GM12875 (cell line): ENCODE results near the gene JCAD.
A peak's percentile ranks its signal among the peaks of the same experiment; 100 is the strongest.

Source experiments
- H3K4me3 ChIP-seq: one replicate; pipeline ENCODE4 v1.5.1; 2011; ENCODE audit warnings: low read depth, low read length, control low read depth
- CTCF ChIP-seq: IDR thresholded peaks from 2 replicates; pipeline ENCODE4 v1.5.1; 2011; ENCODE audit warnings: low read depth, mild to moderate bottlenecking, control low read depth, inconsistent platforms, low read length, moderate library complexity, borderline replicate concordance; ENCODE audit not compliant: insufficient read depth

JCAD gene

GRCh38 chr10:29998142-29998808 lies 61.1 kb downstream of the JCAD start:
- TF ChIP-seq CTCF, result peak; percentile 100
- no peak overlapping the region for H3K4me3 ChIP-seq

GRCh38 chr10:29994811-29995210 lies 64.6 kb downstream of the JCAD start:
- no peak for TF ChIP-seq CTCF
- H3K4me3 ChIP-seq, result no peak overlapping the region

- no peak for TF ChIP-seq CTCF
- H3K4me3 ChIP-seq, result no peak overlapping the region
These were observed 66.0 kb downstream of the JCAD start for GRCh38 chr10:29993319-29993915.

- H3K4me3 ChIP-seq, result no peak overlapping the region
- no peak for TF ChIP-seq CTCF
These were observed 66.5 kb downstream of the JCAD start for GRCh38 chr10:29992914-29993313.

GRCh38 chr10:29991382-29991781 lies 68.0 kb downstream of the JCAD start:
- TF ChIP-seq CTCF, result no peak
- H3K4me3 ChIP-seq, result no peak overlapping the region

GRCh38 chr10:29987471-29987870 lies 71.9 kb downstream of the JCAD start:
- no peak for TF ChIP-seq CTCF
- no peak overlapping the region for H3K4me3 ChIP-seq

GRCh38 chr10:29982997-29983648 lies 76.3 kb downstream of the JCAD start:
- TF ChIP-seq CTCF, result no peak
- H3K4me3 ChIP-seq, result no peak overlapping the region
